Keratinocyte (primary cell): Measurements from ENCODE around the gene MYH15.

Experiments
- CTCF ChIP-seq, 3 experiments: IDR thresholded peaks in 1 of 3; conservative IDR thresholded peaks in 1 of 3; optimal IDR thresholded peaks in 1 of 3; 2 replicates in 2 of 3; 3 replicates in 1 of 3; pipeline versions ENCODE3 to v1.5.1; 2011; ENCODE audit warnings: low read length in 3 of 3, mild to moderate bottlenecking in 3 of 3, moderate library complexity in 2 of 3, control low read depth in 1 of 3, inconsistent platforms in 1 of 3; ENCODE audit not compliant: insufficient read depth in 2 of 3; ENCODE audit errors: extremely low read depth in 1 of 3
- EZH2 ChIP-seq: IDR thresholded peaks from one replicate; pipeline ENCODE4 v1.6.1; 2012; ENCODE audit warnings: inconsistent platforms, mild to moderate bottlenecking, low read length, moderate library complexity

GRCh38 chr3:108377384-108377783, 133.0 kb downstream of the MYH15 start:
- TF ChIP-seq EZH2 (no peak), CTCF (optimal IDR thresholded peaks at IDR 0.05 in 1 of 3, IDR thresholded peaks at IDR 0.05 in 1 of 3, conservative IDR thresholded peaks at IDR 0.05 in 1 of 3; ENCODE audit: extremely low read depth in 1 of 3, insufficient read depth in 2 of 3, low read length in 3 of 3) (no peak)
